ENCODE data around the gene SSR3.
A peak's percentile ranks its signal among the peaks of the same experiment; 100 is the strongest.

The SSR3 gene

GRCh38 chr3:156554842-156555687, at the start of gene SSR3:
Gene SSR3 (minus strand): TSS chr3:156555117. CDS start chr3:156555089, 28 bp downstream.
- Histone ChIP-seq H3K36me3 (peaks cover 31% of the 10 kb centered on the region), H3K9me3 (no peaks in the 10 kb centered on the region), H3K4me1 (peaks cover 31% of the 10 kb centered on the region), H4K20me1 (peaks cover 27% of the 10 kb centered on the region; the same call in 1 of the 2 replicates), H3K4me2 (peak within 1 kb of the TSS; percentile 96), H3K27ac (peak within 1 kb of the TSS; percentile 87), H3K27me3 (no peaks in the 10 kb centered on the region), H3K4me3 (peak within 1 kb of the TSS; percentile 95), H3K9ac (peak within 1 kb of the TSS; percentile 94)
- no peak for TF ChIP-seq Cebpa-rat (IDR thresholded peaks at IDR 0.05)

- Histone ChIP-seq H4K20me1 (no peaks in the 10 kb centered on the region), H3K27me3 (no peaks in the 10 kb centered on the region), H3K36me3 (no peaks in the 10 kb centered on the region), H3K4me3 (no peak overlapping the region), H3K4me1 (no peaks in the 10 kb centered on the region), H3K9me3 (no peaks in the 10 kb centered on the region), H3K9ac (no peak overlapping the region), H3K27ac (no peak overlapping the region), H3K4me2 (no peak overlapping the region)
- TF ChIP-seq Cebpa-rat (IDR thresholded peaks at IDR 0.05) = no peak
Measured at GRCh38 chr3:156604064-156604641, 49.2 kb upstream of the SSR3 start.

- TF ChIP-seq Cebpa-rat (IDR thresholded peaks at IDR 0.05) = no peak
- H3K27me3 ChIP-seq = no peaks in the 10 kb centered on the region
- H3K4me1 ChIP-seq = no peaks in the 10 kb centered on the region
- no peaks in the 10 kb centered on the region for H3K36me3 ChIP-seq
- H3K4me2 ChIP-seq = no peak overlapping the region
- no peak overlapping the region for H3K27ac ChIP-seq
- H3K4me3 ChIP-seq = no peak overlapping the region
- H3K9me3 ChIP-seq = no peaks in the 10 kb centered on the region
- H3K9ac ChIP-seq = no peak overlapping the region
- no peaks in the 10 kb centered on the region for H4K20me1 ChIP-seq
Measured at GRCh38 chr3:156603379-156604017, 48.6 kb upstream of the SSR3 start.

GRCh38 chr3:156602424-156602823, 47.5 kb upstream of the SSR3 start:
- Histone ChIP-seq H3K4me2 (no peak overlapping the region), H3K27me3 (no peaks in the 10 kb centered on the region), H3K9me3 (no peaks in the 10 kb centered on the region), H3K27ac (no peak overlapping the region), H3K4me3 (no peak overlapping the region), H3K4me1 (no peaks in the 10 kb centered on the region), H3K9ac (no peak overlapping the region), H3K36me3 (no peaks in the 10 kb centered on the region), H4K20me1 (no peaks in the 10 kb centered on the region)
- no peak for TF ChIP-seq Cebpa-rat (IDR thresholded peaks at IDR 0.05)

GRCh38 chr3:156601497-156601896, 46.6 kb upstream of the SSR3 start:
- TF ChIP-seq Cebpa-rat (IDR thresholded peaks at IDR 0.05) = no peak
- no peaks in the 10 kb centered on the region for H4K20me1 ChIP-seq
- H3K36me3 ChIP-seq = no peaks in the 10 kb centered on the region
- no peaks in the 10 kb centered on the region for H3K4me1 ChIP-seq
- H3K9me3 ChIP-seq = no peaks in the 10 kb centered on the region
- no peak overlapping the region for H3K4me3 ChIP-seq
- no peaks in the 10 kb centered on the region for H3K27me3 ChIP-seq
- H3K9ac ChIP-seq = no peak overlapping the region
- no peak overlapping the region for H3K4me2 ChIP-seq
- H3K27ac ChIP-seq = no peak overlapping the region

- H3K9me3 ChIP-seq = no peaks in the 10 kb centered on the region
- no peaks in the 10 kb centered on the region for H3K27me3 ChIP-seq
- no peak for TF ChIP-seq Cebpa-rat (IDR thresholded peaks at IDR 0.05)
- no peaks in the 10 kb centered on the region for H3K36me3 ChIP-seq
- H4K20me1 ChIP-seq = no peaks in the 10 kb centered on the region
- H3K9ac ChIP-seq = no peak overlapping the region
- no peak overlapping the region for H3K4me2 ChIP-seq
- no peak overlapping the region for H3K27ac ChIP-seq
- no peak overlapping the region for H3K4me3 ChIP-seq
- H3K4me1 ChIP-seq = no peaks in the 10 kb centered on the region
Measured at GRCh38 chr3:156600834-156601233, 45.9 kb upstream of the SSR3 start.

- no peak for TF ChIP-seq Cebpa-rat (IDR thresholded peaks at IDR 0.05)
- Histone ChIP-seq H3K27ac (no peak overlapping the region), H3K4me3 (no peak overlapping the region), H3K36me3 (no peaks in the 10 kb centered on the region), H3K4me1 (peaks cover 2% of the 10 kb centered on the region; the same call in 1 of the 2 replicates), H3K4me2 (no peak overlapping the region), H3K27me3 (no peaks in the 10 kb centered on the region), H4K20me1 (no peaks in the 10 kb centered on the region), H3K9ac (no peak overlapping the region), H3K9me3 (no peaks in the 10 kb centered on the region)
Measured at GRCh38 chr3:156599089-156599874, 44.4 kb upstream of the SSR3 start.

GRCh38 chr3:156598413-156598812, 43.5 kb upstream of the SSR3 start:
- Histone ChIP-seq H3K4me1 (peaks cover 10% of the 10 kb centered on the region), H3K9me3 (no peaks in the 10 kb centered on the region), H3K9ac (no peak overlapping the region), H3K4me2 (no peak overlapping the region), H3K4me3 (no peak overlapping the region), H3K36me3 (no peaks in the 10 kb centered on the region), H4K20me1 (no peaks in the 10 kb centered on the region), H3K27ac (no peak overlapping the region), H3K27me3 (no peaks in the 10 kb centered on the region)
- no peak for TF ChIP-seq Cebpa-rat (IDR thresholded peaks at IDR 0.05)

- H3K36me3 ChIP-seq = no peaks in the 10 kb centered on the region
- no peak overlapping the region for H3K27ac ChIP-seq
- TF ChIP-seq Cebpa-rat (IDR thresholded peaks at IDR 0.05) = no peak
- H3K4me3 ChIP-seq = no peak overlapping the region
- no peak overlapping the region for H3K9ac ChIP-seq
- no peaks in the 10 kb centered on the region for H3K27me3 ChIP-seq
- H3K4me1 ChIP-seq = peaks cover 14% of the 10 kb centered on the region
- H3K9me3 ChIP-seq = no peaks in the 10 kb centered on the region
- H4K20me1 ChIP-seq = no peaks in the 10 kb centered on the region
- H3K4me2 ChIP-seq = peak overlapping the region; percentile 45
Measured at GRCh38 chr3:156594219-156594683, 39.3 kb upstream of the SSR3 start.

All from BLaER1 (cell line).